Measurements from ENCODE around the gene GDI2. TPM values are rescaled to one million over a fixed set of nuclear protein-coding genes. Genes with fewer than 3 reads are reported as not detected.

Gene GDI2
- polyA plus RNA-seq, result 122 and 136 TPM in 2 replicates

GRCh38 chr10:5813341-5814109, at the start of gene GDI2:
TSS of gene GDI2 (minus strand) at chr10:5813434. CDS start at chr10:5813258, 176 bp downstream.

Other genes with a start within 250 kb of the GDI2 start
- gene ASB13, start 146.8 kb downstream of the GDI2 start, polyA plus RNA-seq, result 8.9 and 10.0 TPM in 2 replicates
- 15.6 and 18.1 TPM in 2 replicates for gene TASOR2, start 128.6 kb downstream of the GDI2 start, polyA plus RNA-seq
- 2.7 and 3.3 TPM in 2 replicates for gene ANKRD16, start 76.5 kb upstream of the GDI2 start, polyA plus RNA-seq
- 37.9 and 66.1 TPM in 2 replicates for gene FBH1, start 76.8 kb upstream of the GDI2 start, polyA plus RNA-seq
- not detected in 2 replicates for gene IL15RA, start 164.1 kb upstream of the GDI2 start, polyA plus RNA-seq
- not detected in 2 replicates for gene IL2RA, start 248.9 kb upstream of the GDI2 start, polyA plus RNA-seq

All from Purkinje cell (primary cell).